Naive thymus-derived CD4-positive, alpha-beta T cell (primary cell): Measurements from ENCODE around the gene SLC25A41. TPM values are rescaled to one million over a fixed set of nuclear protein-coding genes. Genes with fewer than 3 reads are reported as not detected.
"Not testable (repeated sequence)": the region's sequence is repeated elsewhere in the genome, so short reads cannot be mapped to it uniquely, and the experiment has no call there.

Source experiments
- ATAC-seq: fragments of 150-1000 bp; cut with Tn5 transposase; 2 replicates; pipeline ENCODE4 v1.10.0; 2021; ENCODE audit warnings: mild to moderate bottlenecking, moderate library complexity
- CTCF ChIA-PET: fragments of 350-600 bp; sonication (Branson Sonifier 250); formaldehyde crosslinking; loops from one replicate; lab custom pipeline; 2021; ENCODE audit warnings: antibody characterized with exemption; lab: Charles Lee
- POLR2A ChIA-PET: fragments of 350-600 bp; sonication (Branson Sonifier 250); formaldehyde crosslinking; loops from one replicate; lab custom pipeline; 2021; ENCODE audit warnings: antibody characterized with exemption, inconsistent platforms; lab: Charles Lee
- DNase-seq, 9 donors: peaks; one replicate each; pipeline versions ENCODE4 v3.0.0 to v3.0.0-alpha.2; 2020 to 2022; ENCODE audit warnings: mixed read lengths in 1 of 9
- H3K27ac ChIP-seq: one replicate; pipeline ENCODE4 v1.7.0; 2013; ENCODE audit warnings: mild to moderate bottlenecking, low read depth, low read length, moderate library complexity
- H3K27me3 ChIP-seq, 2 donors: one replicate each; pipeline ENCODE4 v1.7.0; 2013; ENCODE audit warnings: low read length in 2 of 2, mild to moderate bottlenecking in 2 of 2, moderate library complexity in 2 of 2; ENCODE audit not compliant: control insufficient read depth in 2 of 2, insufficient read depth in 2 of 2
- H3K36me3 ChIP-seq, 3 experiments: 1 replicate in 2 of 3; 2 replicates in 1 of 3; pipeline ENCODE4 v1.7.0; 2013; ENCODE audit warnings: low read length in 3 of 3, mild to moderate bottlenecking in 3 of 3, moderate library complexity in 1 of 3; ENCODE audit not compliant: insufficient read depth in 3 of 3, control insufficient read depth in 2 of 3
- H3K4me1 ChIP-seq, 2 donors: one replicate each; pipeline ENCODE4 v1.7.0; 2013; ENCODE audit warnings: low read length in 2 of 2, mild to moderate bottlenecking in 2 of 2, moderate library complexity in 1 of 2; ENCODE audit not compliant: control insufficient read depth in 2 of 2, insufficient read depth in 2 of 2
- H3K4me3 ChIP-seq: 2 replicates; pipeline ENCODE4 v1.7.0; 2013; ENCODE audit warnings: mild to moderate bottlenecking, low read length
- H3K9me3 ChIP-seq, 3 experiments: 1 replicate in 2 of 3; 2 replicates in 1 of 3; pipeline ENCODE4 v1.7.0; 2013; ENCODE audit warnings: low read length in 3 of 3; ENCODE audit not compliant: control insufficient read depth in 2 of 3
- H3K27ac Mint-ChIP-seq, 9 donors: one replicate each; pipeline ENCODE4 v1.8.0; 2020 to 2022; ENCODE audit warnings: mixed read lengths in 9 of 9, mild to moderate bottlenecking in 8 of 9, moderate library complexity in 5 of 9, inconsistent platforms in 2 of 9
- H3K27me3 Mint-ChIP-seq, 5 donors: one replicate each; pipeline ENCODE4 v1.8.0; 2021 to 2022; ENCODE audit warnings: mixed read lengths in 5 of 5, mild to moderate bottlenecking in 1 of 5
- H3K36me3 Mint-ChIP-seq, 5 donors: one replicate each; pipeline ENCODE4 v1.8.0; 2020 to 2022; ENCODE audit warnings: mixed read lengths in 5 of 5, mild to moderate bottlenecking in 3 of 5, inconsistent platforms in 1 of 5
- H3K4me1 Mint-ChIP-seq, 7 donors: one replicate each; pipeline ENCODE4 v1.8.0; 2020 to 2022; ENCODE audit warnings: mixed read lengths in 7 of 7, mild to moderate bottlenecking in 3 of 7, inconsistent platforms in 1 of 7
- H3K4me3 Mint-ChIP-seq, 10 donors: one replicate each; pipeline ENCODE4 v1.8.0; 2020 to 2022; ENCODE audit warnings: mild to moderate bottlenecking in 10 of 10, mixed read lengths in 10 of 10, moderate library complexity in 6 of 10, inconsistent platforms in 2 of 10
- H3K9me3 Mint-ChIP-seq, 11 donors: one replicate each; pipeline ENCODE4 v1.8.0; 2020 to 2022; ENCODE audit warnings: mixed read lengths in 11 of 11, mild to moderate bottlenecking in 4 of 11, inconsistent platforms in 1 of 11, moderate library complexity in 1 of 11
- intact Hi-C, 2 donors: fragments of 100-400 bp; cut with micrococcal nuclease; formaldehyde crosslinking; loops; one replicate each; pipeline ENCODE4 v1.15.1; 2023
- polyA plus RNA-seq, 2 donors: library from polyadenylated mRNA; unstranded; fragments of 300-500 nt; fragmentation: Illumina TruSeq; gene quantifications; one replicate each; pipeline ENCODE4 v1.2.3, GENCODE V29; 2021
- total RNA-seq, 6 experiments: library from RNA in 5 of 6; stranded (reverse) in 5 of 6; gene quantifications; 1 replicate in 5 of 6; 2 replicates in 1 of 6; pipeline ENCODE4 v1.2.3 and lab custom pipeline; 2021 to 2026

The SLC25A41 gene
- total and polyA plus RNA-seq, 7 experiments from 2014 or later = 0.32 TPM; not detected in 6

GRCh38 chr19:6440905-6441304, 7.3 kb upstream of the SLC25A41 start:
- Mint-ChIP-seq H3K27me3 (no peaks in the 10 kb centered on the region), H3K4me1 (no peaks in the 10 kb centered on the region), H3K27ac (peak overlapping the region in 2 of 9 donors; percentile 43 to 46), H3K36me3 (peaks cover 0 to 20% (median 2%) of the 10 kb centered on the region in 5 donors), H3K9me3 (no peaks in the 10 kb centered on the region), H3K4me3 (no peak overlapping the region)
- no peak overlapping the region for H3K4me3 ChIP-seq
- ChIA-PET CTCF (no interaction called here), POLR2A (no interaction called here)
- ATAC-seq (no peak), DNase-seq (no peak)
- H3K27ac ChIP-seq = no peak overlapping the region
- no peaks in the 10 kb centered on the region for H3K4me1 ChIP-seq
- intact Hi-C loops = no loop called here
- no peaks in the 10 kb centered on the region for H3K36me3 ChIP-seq
- no peaks in the 10 kb centered on the region for H3K9me3 ChIP-seq
- no peaks in the 10 kb centered on the region for H3K27me3 ChIP-seq

- ChIA-PET POLR2A (no interaction called here), CTCF (interaction anchor here (0.7 kb wide), 1 partner anchor 49 kb away, joined by 3 read pairs; no protein-coding TSS in a partner anchor)
- Histone ChIP-seq H3K4me3 (no peak overlapping the region), H3K36me3 (no peaks in the 10 kb centered on the region), H3K9me3 (no peaks in the 10 kb centered on the region), H3K4me1 (no peaks in the 10 kb centered on the region), H3K27me3 (no peaks in the 10 kb centered on the region), H3K27ac (no peak overlapping the region)
- no peaks in the 10 kb centered on the region for H3K9me3 Mint-ChIP-seq
- no peaks in the 10 kb centered on the region for H3K27me3 Mint-ChIP-seq
- no peak overlapping the region for H3K27ac Mint-ChIP-seq
- DNase-seq (no peak), ATAC-seq (no peak)
- intact Hi-C loops = no loop called here
- H3K4me3 Mint-ChIP-seq = no peak overlapping the region
- peaks cover 0 to 12% (median 2%) of the 10 kb centered on the region in 5 donors for H3K36me3 Mint-ChIP-seq
- no peaks in the 10 kb centered on the region for H3K4me1 Mint-ChIP-seq
Measured at GRCh38 chr19:6439743-6440142, 6.2 kb upstream of the SLC25A41 start.

- H3K9me3 Mint-ChIP-seq = peaks cover 0 to 2% (median 0%) of the 10 kb centered on the region in 11 donors
- H3K27me3 Mint-ChIP-seq = no peaks in the 10 kb centered on the region
- CTCF ChIA-PET = no interaction called here
- Histone ChIP-seq H3K36me3 (no peaks in the 10 kb centered on the region), H3K27ac (no peak overlapping the region), H3K9me3 (no peaks in the 10 kb centered on the region), H3K4me3 (no peak overlapping the region), H3K4me1 (peaks cover 0 to 9% of the 10 kb centered on the region in 2 donors), H3K27me3 (no peaks in the 10 kb centered on the region)
- POLR2A ChIA-PET = no interaction called here
- intact Hi-C loops = no loop called here
- DNase-seq (no peak), ATAC-seq (no peak)
- H3K4me3 Mint-ChIP-seq = no peak overlapping the region
- H3K36me3 Mint-ChIP-seq = no peaks in the 10 kb centered on the region
- H3K4me1 Mint-ChIP-seq = peaks cover 0 to 12% (median 4%) of the 10 kb centered on the region in 7 donors
- H3K27ac Mint-ChIP-seq = no peak overlapping the region
Measured at GRCh38 chr19:6433165-6433564, 398 bp downstream of the SLC25A41 start.

- Mint-ChIP-seq H3K36me3 (no peaks in the 10 kb centered on the region), H3K9me3 (peaks cover 0 to 2% (median 0%) of the 10 kb centered on the region in 11 donors), H3K4me1 (peaks cover 0 to 12% (median 4%) of the 10 kb centered on the region in 7 donors), H3K4me3 (peak overlapping the region in 1 of 10 donors; percentile 6), H3K27me3 (no peaks in the 10 kb centered on the region), H3K27ac (peak overlapping the region in 1 of 9 donors; percentile 39)
- DNase-seq (no peak), ATAC-seq (no peak)
- intact Hi-C loops = no loop called here
- H3K27ac ChIP-seq = no peak overlapping the region
- no peaks in the 10 kb centered on the region for H3K36me3 ChIP-seq
- H3K27me3 ChIP-seq = no peaks in the 10 kb centered on the region
- ChIA-PET CTCF (no interaction called here), POLR2A (no interaction called here)
- H3K4me1 ChIP-seq = peaks cover 0 to 9% of the 10 kb centered on the region in 2 donors
- H3K9me3 ChIP-seq = no peaks in the 10 kb centered on the region
- H3K4me3 ChIP-seq = no peak overlapping the region
Measured at GRCh38 chr19:6431891-6432290, 1.7 kb downstream of the SLC25A41 start.

GRCh38 chr19:6429419-6430221, 3.9 kb downstream of the SLC25A41 start:
- Histone ChIP-seq H3K36me3 (no peaks in the 10 kb centered on the region), H3K27ac (no peak overlapping the region), H3K4me1 (peaks cover 7 to 20% of the 10 kb centered on the region in 2 donors), H3K27me3 (no peaks in the 10 kb centered on the region), H3K9me3 (no peaks in the 10 kb centered on the region), H3K4me3 (no peak overlapping the region)
- H3K27me3 Mint-ChIP-seq = no peaks in the 10 kb centered on the region
- POLR2A ChIA-PET = interaction anchor here (0.5 kb wide), 1 partner anchor 91 kb away, joined by 4 read pairs; no protein-coding TSS in a partner anchor
- CTCF ChIA-PET = no interaction called here
- DNase-seq (no peak), ATAC-seq (no peak)
- peak overlapping the region in 2 of 9 donors; percentile 20 for H3K27ac Mint-ChIP-seq
- peaks cover 0 to 2% (median 0%) of the 10 kb centered on the region in 5 donors for H3K36me3 Mint-ChIP-seq
- H3K4me1 Mint-ChIP-seq = peaks cover 4 to 23% (median 13%) of the 10 kb centered on the region in 7 donors
- intact Hi-C loops = loop anchor here in 1 of 2 donors (10.0 kb wide), 1 partner anchor 55 kb away; the partner anchor contains the start of gene DENND1C
- peak overlapping the region in 3 of 10 donors; percentile 14 to 57 (median 35) for H3K4me3 Mint-ChIP-seq
- H3K9me3 Mint-ChIP-seq = peaks cover 0 to 2% (median 0%) of the 10 kb centered on the region in 11 donors

GRCh38 chr19:6428692-6429418, 4.7 kb downstream of the SLC25A41 start:
- CTCF ChIA-PET = interaction anchor here (0.5 kb wide), 1 partner anchor 110 kb away, joined by 3 read pairs; no protein-coding TSS in a partner anchor

More at GRCh38 chr19:6428692-6429418, 4.7 kb downstream of the SLC25A41 start:
- H3K27ac Mint-ChIP-seq, H3K4me3 Mint-ChIP-seq, H3K9me3 ChIP-seq, DNase-seq, POLR2A ChIA-PET, H3K9me3 Mint-ChIP-seq, H3K27ac ChIP-seq, ATAC-seq, H3K36me3 Mint-ChIP-seq, H3K4me3 ChIP-seq, H3K27me3 ChIP-seq, H3K27me3 Mint-ChIP-seq, H3K36me3 ChIP-seq: not testable (repeated sequence)
- peaks cover 4 to 25% (median 13%) of the 10 kb centered on the region in 7 donors for H3K4me1 Mint-ChIP-seq
- intact Hi-C loops = loop anchor here in 1 of 2 donors (10.0 kb wide), 1 partner anchor 56 kb away; the partner anchor contains the start of gene DENND1C
- H3K4me1 ChIP-seq = peaks cover 7 to 20% of the 10 kb centered on the region in 2 donors
